Measurements from ENCODE around the gene KAT2A.

KAT2A gene

DNA sequence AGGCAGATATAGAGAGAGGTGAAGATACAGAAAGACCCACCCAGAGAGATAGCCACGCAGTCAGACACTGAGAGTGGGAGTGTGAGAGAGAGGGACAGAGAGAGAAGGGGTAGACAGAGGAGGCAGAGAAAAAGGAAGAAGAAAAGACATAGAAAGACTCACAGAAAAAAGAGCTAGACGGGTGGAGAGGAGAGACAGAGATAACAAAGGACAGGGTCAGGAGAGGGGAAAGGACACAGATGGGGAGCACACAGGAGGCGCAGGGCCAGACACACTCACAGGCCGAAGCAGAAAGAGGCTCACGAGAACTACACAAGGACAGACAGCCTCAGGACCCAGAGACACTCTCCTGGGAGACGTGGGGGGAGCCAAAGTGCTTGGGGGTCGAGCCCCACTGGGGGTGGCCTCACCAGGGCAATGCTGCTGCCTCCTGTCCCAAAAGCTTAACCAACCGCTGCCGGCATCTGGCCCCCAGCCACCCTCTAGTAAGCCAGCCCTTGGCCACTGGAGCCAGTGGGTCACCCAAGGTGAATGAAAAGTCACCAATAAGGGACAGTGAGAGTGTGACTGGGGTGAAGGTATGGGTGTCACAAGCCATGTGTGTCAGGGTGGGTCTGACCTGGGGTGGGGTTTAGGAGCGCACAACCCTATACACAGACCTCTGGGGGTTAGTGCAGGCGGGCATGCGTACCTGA lies 26.6 kb downstream of the KAT2A start:
- Histone ChIP-seq H3K27ac (ENCODE audit: low read depth, low read length) (no peak overlapping the region), H3K27me3 (ENCODE audit: low read length) (no peaks in the 10 kb centered on the region), H3K79me2 (ENCODE audit: insufficient read depth, low read length) (no peaks in the 10 kb centered on the region), H3K4me2 (ENCODE audit: low read depth, low read length, poor library complexity, severe bottlenecking) (no peak overlapping the region), H4K20me1 (ENCODE audit: low read depth, low read length) (no peaks in the 10 kb centered on the region), H3K4me3 (ENCODE audit: insufficient read depth, low read length, poor library complexity, severe bottlenecking) (no peak overlapping the region), H3K9me3 (ENCODE audit: insufficient read depth, low read length) (no peaks in the 10 kb centered on the region), H2AFZ (ENCODE audit: low read depth, low read length, severe bottlenecking) (no peak overlapping the region), H3K9me2 (replicated peaks; ENCODE audit: insufficient read depth, low read length) (no peaks in the 10 kb centered on the region), H3K36me3 (ENCODE audit: low read length) (no peaks in the 10 kb centered on the region), H3K9ac (ENCODE audit: low read length) (no peak overlapping the region), H3F3A (ENCODE audit: insufficient read depth) (no peaks in the 10 kb centered on the region)
- no peak for TF ChIP-seq EZH2phosphoT487 (conservative IDR thresholded peaks at IDR 0.05; ENCODE audit: low read length)
- TF ChIP-seq, protein P1, sequence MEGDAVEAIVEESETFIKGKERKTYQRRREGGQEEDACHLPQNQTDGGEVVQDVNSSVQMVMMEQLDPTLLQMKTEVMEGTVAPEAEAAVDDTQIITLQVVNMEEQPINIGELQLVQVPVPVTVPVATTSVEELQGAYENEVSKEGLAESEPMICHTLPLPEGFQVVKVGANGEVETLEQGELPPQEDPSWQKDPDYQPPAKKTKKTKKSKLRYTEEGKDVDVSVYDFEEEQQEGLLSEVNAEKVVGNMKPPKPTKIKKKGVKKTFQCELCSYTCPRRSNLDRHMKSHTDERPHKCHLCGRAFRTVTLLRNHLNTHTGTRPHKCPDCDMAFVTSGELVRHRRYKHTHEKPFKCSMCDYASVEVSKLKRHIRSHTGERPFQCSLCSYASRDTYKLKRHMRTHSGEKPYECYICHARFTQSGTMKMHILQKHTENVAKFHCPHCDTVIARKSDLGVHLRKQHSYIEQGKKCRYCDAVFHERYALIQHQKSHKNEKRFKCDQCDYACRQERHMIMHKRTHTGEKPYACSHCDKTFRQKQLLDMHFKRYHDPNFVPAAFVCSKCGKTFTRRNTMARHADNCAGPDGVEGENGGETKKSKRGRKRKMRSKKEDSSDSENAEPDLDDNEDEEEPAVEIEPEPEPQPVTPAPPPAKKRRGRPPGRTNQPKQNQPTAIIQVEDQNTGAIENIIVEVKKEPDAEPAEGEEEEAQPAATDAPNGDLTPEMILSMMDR (IDR thresholded peaks at IDR 0.05; ENCODE audit: insufficient read depth, low read length, poor library complexity, severe bottlenecking), result no peak

DNA sequence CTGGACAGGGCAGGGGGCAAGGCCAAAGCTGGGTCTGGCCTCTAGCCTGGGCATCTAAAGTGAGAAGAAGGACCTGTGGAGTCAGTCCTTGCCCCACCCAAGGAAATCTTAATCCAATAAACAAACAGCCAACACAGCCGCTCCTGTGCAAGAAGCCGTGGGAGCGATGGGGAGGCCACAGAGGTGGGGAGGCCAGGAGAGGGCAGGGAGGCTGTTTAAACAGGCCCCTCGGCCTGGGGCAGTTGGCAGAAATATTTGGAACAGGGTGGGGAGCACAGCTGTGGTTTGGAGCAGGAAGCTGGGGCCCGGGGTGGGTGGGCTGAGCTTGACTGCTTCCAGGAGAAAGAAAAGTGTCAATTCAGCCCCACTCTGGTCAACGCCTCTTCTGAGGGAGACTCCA lies 28.2 kb downstream of the KAT2A start:
- no peaks in the 10 kb centered on the region for H3K27me3 ChIP-seq (ENCODE audit: low read length)
- no peaks in the 10 kb centered on the region for H4K20me1 ChIP-seq (ENCODE audit: low read depth, low read length)
- H3K9ac ChIP-seq (ENCODE audit: low read length), result no peak overlapping the region
- H3K4me2 ChIP-seq (ENCODE audit: low read depth, low read length, poor library complexity, severe bottlenecking), result no peak overlapping the region
- no peak overlapping the region for H3K4me3 ChIP-seq (ENCODE audit: insufficient read depth, low read length, poor library complexity, severe bottlenecking)
- no peak for TF ChIP-seq EZH2phosphoT487 (conservative IDR thresholded peaks at IDR 0.05; ENCODE audit: low read length)
- TF ChIP-seq, protein P1 (IDR thresholded peaks at IDR 0.05; ENCODE audit: insufficient read depth, low read length, poor library complexity, severe bottlenecking), result no peak
- H2AFZ ChIP-seq (ENCODE audit: low read depth, low read length, severe bottlenecking), result no peak overlapping the region
- no peak overlapping the region for H3K27ac ChIP-seq (ENCODE audit: low read depth, low read length)
- no peaks in the 10 kb centered on the region for H3K9me2 ChIP-seq (replicated peaks; ENCODE audit: insufficient read depth, low read length)
- H3K9me3 ChIP-seq (ENCODE audit: insufficient read depth, low read length), result no peaks in the 10 kb centered on the region
- H3K79me2 ChIP-seq (ENCODE audit: insufficient read depth, low read length), result no peaks in the 10 kb centered on the region
- no peaks in the 10 kb centered on the region for H3F3A ChIP-seq (ENCODE audit: insufficient read depth)
- no peaks in the 10 kb centered on the region for H3K36me3 ChIP-seq (ENCODE audit: low read length)

DNA sequence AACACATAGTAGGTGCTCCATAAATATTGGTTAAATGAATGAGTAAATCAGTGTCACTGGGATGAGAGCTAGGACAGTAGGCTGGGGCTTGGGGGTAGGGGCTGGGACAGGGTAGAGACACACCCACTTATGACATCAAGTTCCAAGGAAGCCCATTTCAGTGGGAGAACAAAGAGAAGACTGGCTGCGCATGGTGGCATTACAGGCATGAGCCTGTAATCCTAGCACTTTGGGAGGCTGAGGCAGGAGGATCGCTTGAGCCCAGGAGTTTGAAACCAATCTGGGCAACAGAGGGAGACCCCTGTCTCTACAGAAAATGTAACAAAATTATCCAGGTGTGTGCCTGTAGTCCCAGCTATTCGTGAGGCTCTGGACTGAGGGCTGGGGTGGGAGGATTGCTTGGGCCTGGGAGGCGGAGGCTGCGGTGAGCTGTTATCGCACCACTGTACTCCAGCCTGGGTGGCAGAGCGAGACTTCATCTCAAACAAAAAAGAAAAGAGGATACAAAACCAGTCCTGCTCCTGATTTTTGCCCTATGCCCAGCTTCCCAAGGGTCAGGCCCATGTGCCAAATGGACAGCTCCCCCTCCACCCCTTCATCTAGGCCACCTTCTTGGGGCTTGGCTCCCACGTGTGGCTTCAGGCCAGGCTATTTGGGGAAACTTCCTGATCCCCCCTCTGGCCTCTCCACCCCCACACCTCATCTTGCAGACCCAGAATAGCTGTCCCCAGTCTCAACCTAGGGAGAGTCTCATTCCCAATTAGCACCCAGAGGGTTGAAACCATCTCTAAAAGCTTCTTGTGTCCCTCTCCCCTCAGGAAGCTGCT lies 30.0 kb downstream of the KAT2A start:
- Histone ChIP-seq H3K9ac (ENCODE audit: low read length) (no peak overlapping the region), H2AFZ (ENCODE audit: low read depth, low read length, severe bottlenecking) (no peak overlapping the region)
- TF ChIP-seq, protein P1 (IDR thresholded peaks at IDR 0.05; ENCODE audit: insufficient read depth, low read length, poor library complexity, severe bottlenecking), result no peak
- no peak for TF ChIP-seq EZH2phosphoT487 (conservative IDR thresholded peaks at IDR 0.05; ENCODE audit: low read length)

More for the DNA sequence above, 30.0 kb downstream of the KAT2A start:
- no peak overlapping the region for H3K27ac ChIP-seq (ENCODE audit: low read depth, low read length)
- no peaks in the 10 kb centered on the region for H3K27me3 ChIP-seq (ENCODE audit: low read length)
- no peak overlapping the region for H3K4me3 ChIP-seq (ENCODE audit: insufficient read depth, low read length, poor library complexity, severe bottlenecking)
- H4K20me1 ChIP-seq (ENCODE audit: low read depth, low read length), result no peaks in the 10 kb centered on the region
- no peak overlapping the region for H3K4me2 ChIP-seq (ENCODE audit: low read depth, low read length, poor library complexity, severe bottlenecking)
- no peaks in the 10 kb centered on the region for H3K79me2 ChIP-seq (ENCODE audit: insufficient read depth, low read length)
- H3K9me2 ChIP-seq (replicated peaks; ENCODE audit: insufficient read depth, low read length), result no peaks in the 10 kb centered on the region
- H3K36me3 ChIP-seq (ENCODE audit: low read length), result no peaks in the 10 kb centered on the region
- H3K9me3 ChIP-seq (ENCODE audit: insufficient read depth, low read length), result no peaks in the 10 kb centered on the region
- H3F3A ChIP-seq (ENCODE audit: insufficient read depth), result no peaks in the 10 kb centered on the region
